ENCODE results near the gene CHRM2. TPM values are rescaled to one million over a fixed set of nuclear protein-coding genes. Genes with fewer than 3 reads are reported as not detected.

Gene CHRM2
- total RNA-seq, 1 donor from 2014 or later, result not detected

GRCh38 chr7:136976504-136977251 is 108.2 kb downstream of the CHRM2 start:
- Histone ChIP-seq H3K9me3 (no peaks in the 10 kb centered on the region), H3K4me3 (no peak overlapping the region), H3K27me3 (no peaks in the 10 kb centered on the region), H3K36me3 (no peaks in the 10 kb centered on the region), H3K27ac (no peak overlapping the region), H3K4me1 (no peaks in the 10 kb centered on the region)
- no peak for DNase-seq (ENCODE audit: low spot score in 2 of 2)
- intact Hi-C loops (cut with DNase I), result no loop called here
- no peak for TF ChIP-seq CTCF (IDR thresholded peaks at IDR 0.05)

- no peaks in the 10 kb centered on the region for H3K9me3 ChIP-seq
- no peak for TF ChIP-seq CTCF (IDR thresholded peaks at IDR 0.05)
- no peak overlapping the region for H3K27ac ChIP-seq
- no peak overlapping the region for H3K4me3 ChIP-seq
- no peaks in the 10 kb centered on the region for H3K27me3 ChIP-seq
- DNase-seq (ENCODE audit: low spot score in 2 of 2), result no peak
- intact Hi-C loops (cut with DNase I), result no loop called here
- no peaks in the 10 kb centered on the region for H3K36me3 ChIP-seq
- H3K4me1 ChIP-seq, result no peaks in the 10 kb centered on the region
Observed at GRCh38 chr7:136993377-136993776, 124.9 kb downstream of the CHRM2 start.

- DNase-seq (ENCODE audit: low spot score in 2 of 2), result no peak
- Histone ChIP-seq H3K4me1 (no peaks in the 10 kb centered on the region), H3K27me3 (no peaks in the 10 kb centered on the region), H3K4me3 (no peak overlapping the region), H3K27ac (no peak overlapping the region), H3K36me3 (no peaks in the 10 kb centered on the region), H3K9me3 (no peaks in the 10 kb centered on the region)
- intact Hi-C loops (cut with DNase I), result no loop called here
- TF ChIP-seq CTCF (IDR thresholded peaks at IDR 0.05), result no peak
Observed at GRCh38 chr7:136997735-136998134, 129.3 kb downstream of the CHRM2 start.

- DNase-seq (ENCODE audit: low spot score in 2 of 2), result no peak
- intact Hi-C loops (cut with DNase I), result no loop called here
- no peaks in the 10 kb centered on the region for H3K4me1 ChIP-seq
- TF ChIP-seq CTCF (IDR thresholded peaks at IDR 0.05), result no peak
- H3K4me3 ChIP-seq, result no peak overlapping the region
- no peaks in the 10 kb centered on the region for H3K9me3 ChIP-seq
- no peak overlapping the region for H3K27ac ChIP-seq
- no peaks in the 10 kb centered on the region for H3K27me3 ChIP-seq
- H3K36me3 ChIP-seq, result no peaks in the 10 kb centered on the region
Observed at GRCh38 chr7:136998495-136998894, 130.0 kb downstream of the CHRM2 start.

GRCh38 chr7:137000621-137001020 is 132.2 kb downstream of the CHRM2 start:
- H3K4me1 ChIP-seq, result no peaks in the 10 kb centered on the region
- H3K9me3 ChIP-seq, result no peaks in the 10 kb centered on the region
- H3K27me3 ChIP-seq, result no peaks in the 10 kb centered on the region
- H3K27ac ChIP-seq, result no peak overlapping the region
- TF ChIP-seq CTCF (IDR thresholded peaks at IDR 0.05), result no peak
- DNase-seq (ENCODE audit: low spot score in 2 of 2), result no peak
- intact Hi-C loops (cut with DNase I), result no loop called here
- no peak overlapping the region for H3K4me3 ChIP-seq
- H3K36me3 ChIP-seq, result no peaks in the 10 kb centered on the region

GRCh38 chr7:137001041-137001440 is 132.6 kb downstream of the CHRM2 start:
- no peaks in the 10 kb centered on the region for H3K36me3 ChIP-seq
- DNase-seq (ENCODE audit: low spot score in 2 of 2), result no peak
- no peaks in the 10 kb centered on the region for H3K27me3 ChIP-seq
- no peak overlapping the region for H3K27ac ChIP-seq
- no peaks in the 10 kb centered on the region for H3K9me3 ChIP-seq
- intact Hi-C loops (cut with DNase I), result no loop called here
- H3K4me3 ChIP-seq, result no peak overlapping the region
- TF ChIP-seq CTCF (IDR thresholded peaks at IDR 0.05), result no peak
- no peaks in the 10 kb centered on the region for H3K4me1 ChIP-seq

Measured in ascending aorta (tissue), 2 donors.